ENCODE measurements around the gene NTRK2. TPM values are rescaled to one million over a fixed set of nuclear protein-coding genes. Genes with fewer than 3 reads are reported as not detected.

The NTRK2 gene
- total RNA-seq, 2 experiments from 2014 or later = 0.06 TPM; not detected in 1

DNA sequence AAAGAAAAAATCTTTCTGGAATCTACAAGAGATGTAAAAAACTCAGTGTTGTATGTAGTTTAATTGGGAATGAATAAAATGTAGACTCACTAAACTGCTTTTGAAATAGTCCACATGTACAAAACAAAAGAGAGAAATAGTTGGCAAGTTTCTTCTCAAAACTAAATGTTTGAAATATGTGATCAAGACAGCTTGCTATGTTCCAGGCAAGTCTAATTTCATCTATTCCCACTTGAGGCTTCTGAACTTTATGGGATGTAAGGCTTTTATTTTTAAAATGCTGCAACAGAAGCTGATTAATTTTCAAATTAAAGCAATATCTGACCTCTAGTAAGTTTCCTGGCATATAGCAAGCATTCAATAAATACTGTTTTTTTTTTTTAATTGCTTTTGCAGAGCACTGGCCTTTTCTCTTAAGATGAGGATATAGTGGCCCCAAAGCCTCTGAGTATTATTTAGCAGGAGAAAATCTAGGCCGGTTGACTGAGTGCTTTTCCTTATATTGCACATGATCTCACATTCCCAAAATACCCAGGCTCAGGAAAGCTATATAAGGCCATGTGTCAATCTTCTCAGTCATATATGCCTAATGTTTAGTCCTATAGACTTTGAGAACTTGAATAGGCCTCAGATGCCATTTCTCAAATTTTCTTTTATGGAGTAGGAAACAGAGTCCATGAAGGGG, 183.2 kb downstream of the NTRK2 start:
- no peak overlapping the region for H2AFZ ChIP-seq (ENCODE audit: low read length)
- CTCF ChIA-PET (ENCODE audit: unreplicated experiment) = no interaction called here
- DNase-seq (ENCODE audit: low spot score) = no peak

DNA sequence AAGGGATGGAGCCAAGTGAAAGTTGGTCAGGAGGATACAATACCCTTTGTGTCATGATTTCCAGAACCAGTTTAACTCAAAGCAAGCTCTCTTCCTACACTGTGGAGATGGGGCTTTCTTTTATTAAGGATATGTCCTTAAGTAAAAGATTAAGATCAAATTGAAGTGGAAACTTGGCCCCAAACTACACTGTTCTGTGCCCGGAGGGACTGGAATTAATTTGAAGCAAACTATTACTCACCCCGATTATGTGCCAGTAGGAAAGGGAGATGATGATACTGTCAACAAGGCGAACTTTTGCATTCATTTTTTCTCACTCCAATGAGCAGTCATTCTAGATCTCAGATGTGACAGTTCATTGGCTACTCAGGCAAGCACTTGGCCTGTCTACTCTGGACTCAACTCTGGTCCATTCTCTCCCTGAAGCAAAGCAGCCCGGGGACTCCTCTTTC, 186.7 kb downstream of the NTRK2 start:
- Histone ChIP-seq H3K4me1 (ENCODE audit: insufficient read depth, low read length, poor library complexity, severe bottlenecking) (no peaks in the 10 kb centered on the region), H3K9me3 (ENCODE audit: low read length) (no peaks in the 10 kb centered on the region), H3K4me2 (ENCODE audit: low read length) (no peak overlapping the region), H2AFZ (ENCODE audit: low read length) (no peak overlapping the region), H3K27ac (ENCODE audit: low read depth, low read length, poor library complexity, severe bottlenecking) (no peak overlapping the region), H3K9me2 (ENCODE audit: insufficient read depth, low read length) (no peaks in the 10 kb centered on the region), H4K20me1 (ENCODE audit: insufficient read depth, low read length) (no peaks in the 10 kb centered on the region), H3K79me2 (ENCODE audit: insufficient read depth, low read depth, low read length) (no peaks in the 10 kb centered on the region), H3K4me3 (ENCODE audit: low read depth, low read length, poor library complexity, severe bottlenecking) (no peak overlapping the region), H3K36me3 (ENCODE audit: insufficient read depth, low read length) (no peaks in the 10 kb centered on the region)
- POLR2A ChIA-PET = interaction anchor here (0.8 kb wide), 1 partner anchor 577 kb away, joined by 3 read pairs; no protein-coding TSS in a partner anchor
- TF ChIP-seq EZH2phosphoT487 (IDR thresholded peaks at IDR 0.05; ENCODE audit: borderline replicate concordance, low read depth, low read length) = no peak
- TF ChIP-seq, protein P1, sequence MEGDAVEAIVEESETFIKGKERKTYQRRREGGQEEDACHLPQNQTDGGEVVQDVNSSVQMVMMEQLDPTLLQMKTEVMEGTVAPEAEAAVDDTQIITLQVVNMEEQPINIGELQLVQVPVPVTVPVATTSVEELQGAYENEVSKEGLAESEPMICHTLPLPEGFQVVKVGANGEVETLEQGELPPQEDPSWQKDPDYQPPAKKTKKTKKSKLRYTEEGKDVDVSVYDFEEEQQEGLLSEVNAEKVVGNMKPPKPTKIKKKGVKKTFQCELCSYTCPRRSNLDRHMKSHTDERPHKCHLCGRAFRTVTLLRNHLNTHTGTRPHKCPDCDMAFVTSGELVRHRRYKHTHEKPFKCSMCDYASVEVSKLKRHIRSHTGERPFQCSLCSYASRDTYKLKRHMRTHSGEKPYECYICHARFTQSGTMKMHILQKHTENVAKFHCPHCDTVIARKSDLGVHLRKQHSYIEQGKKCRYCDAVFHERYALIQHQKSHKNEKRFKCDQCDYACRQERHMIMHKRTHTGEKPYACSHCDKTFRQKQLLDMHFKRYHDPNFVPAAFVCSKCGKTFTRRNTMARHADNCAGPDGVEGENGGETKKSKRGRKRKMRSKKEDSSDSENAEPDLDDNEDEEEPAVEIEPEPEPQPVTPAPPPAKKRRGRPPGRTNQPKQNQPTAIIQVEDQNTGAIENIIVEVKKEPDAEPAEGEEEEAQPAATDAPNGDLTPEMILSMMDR (conservative IDR thresholded peaks at IDR 0.05; ENCODE audit: low read length) = no peak
- intact Hi-C loops (cut with micrococcal nuclease; ENCODE audit: unreplicated experiment) = no loop called here
- CTCF ChIA-PET (ENCODE audit: unreplicated experiment) = no interaction called here
- no TSS peak for BruUV-seq (replicated peaks)
- no peak for DNase-seq (ENCODE audit: low spot score)

More for the DNA sequence above, 183.2 kb downstream of the NTRK2 start:
- H3K4me1 ChIP-seq (ENCODE audit: insufficient read depth, low read length, poor library complexity, severe bottlenecking) = no peaks in the 10 kb centered on the region
- no peaks in the 10 kb centered on the region for H3K79me2 ChIP-seq (ENCODE audit: insufficient read depth, low read depth, low read length)
- H4K20me1 ChIP-seq (ENCODE audit: insufficient read depth, low read length) = no peaks in the 10 kb centered on the region
- no peaks in the 10 kb centered on the region for H3K9me2 ChIP-seq (ENCODE audit: insufficient read depth, low read length)
- TF ChIP-seq, protein P1 (conservative IDR thresholded peaks at IDR 0.05; ENCODE audit: low read length) = no peak
- no peak for TF ChIP-seq EZH2phosphoT487 (IDR thresholded peaks at IDR 0.05; ENCODE audit: borderline replicate concordance, low read depth, low read length)
- intact Hi-C loops (cut with micrococcal nuclease; ENCODE audit: unreplicated experiment) = no loop called here
- H3K36me3 ChIP-seq (ENCODE audit: insufficient read depth, low read length) = no peaks in the 10 kb centered on the region
- POLR2A ChIA-PET = no interaction called here
- no peaks in the 10 kb centered on the region for H3K9me3 ChIP-seq (ENCODE audit: low read length)
- H3K4me3 ChIP-seq (ENCODE audit: low read depth, low read length, poor library complexity, severe bottlenecking) = no peak overlapping the region
- H3K4me2 ChIP-seq (ENCODE audit: low read length) = no peak overlapping the region
- BruUV-seq (replicated peaks) = no TSS peak
- no peak overlapping the region for H3K27ac ChIP-seq (ENCODE audit: low read depth, low read length, poor library complexity, severe bottlenecking)

DNA sequence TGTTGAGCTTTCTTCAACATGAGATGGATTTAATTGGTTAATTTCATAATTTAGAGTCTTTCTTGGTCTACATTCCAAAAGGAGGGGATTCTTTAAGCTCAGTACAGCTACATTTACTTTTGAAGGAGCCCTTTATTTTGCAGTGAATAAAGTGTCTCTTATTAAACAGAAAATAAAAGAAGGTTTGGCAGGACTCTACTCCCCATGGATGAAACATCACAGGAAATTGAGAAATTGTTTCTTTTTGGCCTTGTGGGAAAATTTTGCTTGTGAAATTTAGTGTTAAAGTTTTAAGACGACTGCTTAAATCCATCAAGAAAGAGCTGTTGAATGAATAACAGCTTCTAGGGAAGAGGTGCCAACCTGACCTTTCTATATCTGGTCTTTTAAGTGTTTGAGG, 187.7 kb downstream of the NTRK2 start:
- ChIA-PET POLR2A (interaction anchor here (0.6 kb wide), 1 partner anchor 28 kb away, joined by 4 read pairs; no protein-coding TSS in a partner anchor), CTCF (ENCODE audit: unreplicated experiment) (no interaction called here)
- Histone ChIP-seq H3K4me3 (ENCODE audit: low read depth, low read length, poor library complexity, severe bottlenecking) (no peak overlapping the region), H4K20me1 (ENCODE audit: insufficient read depth, low read length) (no peaks in the 10 kb centered on the region), H3K36me3 (ENCODE audit: insufficient read depth, low read length) (no peaks in the 10 kb centered on the region), H3K9me3 (ENCODE audit: low read length) (no peaks in the 10 kb centered on the region), H2AFZ (ENCODE audit: low read length) (no peak overlapping the region), H3K9me2 (ENCODE audit: insufficient read depth, low read length) (no peaks in the 10 kb centered on the region), H3K27ac (ENCODE audit: low read depth, low read length, poor library complexity, severe bottlenecking) (no peak overlapping the region), H3K79me2 (ENCODE audit: insufficient read depth, low read depth, low read length) (no peaks in the 10 kb centered on the region), H3K4me1 (ENCODE audit: insufficient read depth, low read length, poor library complexity, severe bottlenecking) (no peaks in the 10 kb centered on the region), H3K4me2 (ENCODE audit: low read length) (no peak overlapping the region)
- no peak for DNase-seq (ENCODE audit: low spot score)
- intact Hi-C loops (cut with micrococcal nuclease; ENCODE audit: unreplicated experiment) = no loop called here
- BruUV-seq (replicated peaks) = no TSS peak
- no peak for TF ChIP-seq EZH2phosphoT487 (IDR thresholded peaks at IDR 0.05; ENCODE audit: borderline replicate concordance, low read depth, low read length)
- TF ChIP-seq, protein P1 (conservative IDR thresholded peaks at IDR 0.05; ENCODE audit: low read length) = no peak

Measured in OCI-LY7 (cell line).